GM12801 (cell line): ENCODE results near the gene TTC4.

ENCODE experiments used
- TF ChIP-seq, protein P1 (sequence below): IDR thresholded peaks from one replicate; pipeline ENCODE4 v1.5.1; 2011; ENCODE audit warnings: control low read depth; ENCODE audit not compliant: insufficient read length; ENCODE audit errors: extremely low read depth

TTC4 gene

DNA sequence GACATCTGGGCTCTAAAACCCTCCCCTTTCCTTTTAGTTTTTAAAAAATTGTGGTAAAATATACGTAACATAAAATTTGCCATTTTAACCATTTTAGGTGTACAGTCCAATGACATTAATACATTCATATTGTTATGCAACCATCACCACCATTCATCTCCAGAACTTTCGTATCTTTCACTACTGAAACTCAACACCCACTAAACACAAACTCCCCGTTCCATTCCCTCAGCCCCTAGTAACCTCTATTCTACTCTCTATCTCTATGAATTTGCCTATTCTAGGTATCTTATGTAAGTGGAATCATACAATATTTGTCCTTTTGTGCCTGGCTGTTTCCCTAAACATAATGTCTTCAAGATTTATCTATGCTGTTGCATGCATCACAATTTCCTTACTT lies 19.4 kb upstream of the TTC4 start:
- TF ChIP-seq, protein P1, sequence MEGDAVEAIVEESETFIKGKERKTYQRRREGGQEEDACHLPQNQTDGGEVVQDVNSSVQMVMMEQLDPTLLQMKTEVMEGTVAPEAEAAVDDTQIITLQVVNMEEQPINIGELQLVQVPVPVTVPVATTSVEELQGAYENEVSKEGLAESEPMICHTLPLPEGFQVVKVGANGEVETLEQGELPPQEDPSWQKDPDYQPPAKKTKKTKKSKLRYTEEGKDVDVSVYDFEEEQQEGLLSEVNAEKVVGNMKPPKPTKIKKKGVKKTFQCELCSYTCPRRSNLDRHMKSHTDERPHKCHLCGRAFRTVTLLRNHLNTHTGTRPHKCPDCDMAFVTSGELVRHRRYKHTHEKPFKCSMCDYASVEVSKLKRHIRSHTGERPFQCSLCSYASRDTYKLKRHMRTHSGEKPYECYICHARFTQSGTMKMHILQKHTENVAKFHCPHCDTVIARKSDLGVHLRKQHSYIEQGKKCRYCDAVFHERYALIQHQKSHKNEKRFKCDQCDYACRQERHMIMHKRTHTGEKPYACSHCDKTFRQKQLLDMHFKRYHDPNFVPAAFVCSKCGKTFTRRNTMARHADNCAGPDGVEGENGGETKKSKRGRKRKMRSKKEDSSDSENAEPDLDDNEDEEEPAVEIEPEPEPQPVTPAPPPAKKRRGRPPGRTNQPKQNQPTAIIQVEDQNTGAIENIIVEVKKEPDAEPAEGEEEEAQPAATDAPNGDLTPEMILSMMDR = no peak

DNA sequence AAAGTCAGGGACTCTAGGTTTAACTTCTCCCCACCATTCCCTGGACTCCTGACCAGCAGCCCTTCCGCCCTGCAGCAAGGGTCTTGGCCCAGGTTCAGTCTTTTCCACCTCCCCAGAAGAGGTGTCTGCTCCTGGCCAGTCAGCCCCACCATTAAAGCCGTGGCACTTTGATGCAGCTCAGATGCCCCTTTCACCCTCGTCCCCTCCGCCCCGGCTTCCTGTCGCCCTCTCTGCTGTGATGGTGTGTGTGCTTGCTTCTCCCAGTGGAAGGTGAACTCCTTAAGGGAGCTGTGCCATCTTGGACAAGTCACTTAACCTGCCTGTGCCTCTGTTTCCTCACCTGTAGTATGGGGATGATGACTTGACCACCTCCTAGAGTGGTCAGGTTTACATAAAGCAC lies 17.8 kb upstream of the TTC4 start:
- TF ChIP-seq, protein P1 = no peak

DNA sequence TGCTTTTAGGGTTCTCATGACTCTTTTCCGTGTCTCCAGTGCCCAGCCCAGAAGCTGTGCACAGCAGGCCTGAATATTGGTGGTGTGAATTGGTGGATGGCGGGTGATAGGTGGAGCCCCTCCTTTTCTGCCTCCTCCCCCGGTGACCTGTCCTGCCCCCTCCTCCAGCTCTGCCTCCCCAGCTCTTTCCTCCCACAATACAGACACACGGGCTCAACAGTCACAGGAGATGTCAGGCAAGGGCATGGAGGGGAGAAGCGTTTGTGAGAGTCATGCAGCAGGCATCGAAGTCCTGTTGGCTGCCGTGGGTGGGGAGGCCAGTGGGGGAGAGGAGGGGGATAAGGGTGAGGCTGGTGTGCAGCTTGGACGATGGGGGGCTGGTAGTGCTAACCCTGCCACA lies 17.3 kb upstream of the TTC4 start:
- TF ChIP-seq, protein P1 = no peak

DNA sequence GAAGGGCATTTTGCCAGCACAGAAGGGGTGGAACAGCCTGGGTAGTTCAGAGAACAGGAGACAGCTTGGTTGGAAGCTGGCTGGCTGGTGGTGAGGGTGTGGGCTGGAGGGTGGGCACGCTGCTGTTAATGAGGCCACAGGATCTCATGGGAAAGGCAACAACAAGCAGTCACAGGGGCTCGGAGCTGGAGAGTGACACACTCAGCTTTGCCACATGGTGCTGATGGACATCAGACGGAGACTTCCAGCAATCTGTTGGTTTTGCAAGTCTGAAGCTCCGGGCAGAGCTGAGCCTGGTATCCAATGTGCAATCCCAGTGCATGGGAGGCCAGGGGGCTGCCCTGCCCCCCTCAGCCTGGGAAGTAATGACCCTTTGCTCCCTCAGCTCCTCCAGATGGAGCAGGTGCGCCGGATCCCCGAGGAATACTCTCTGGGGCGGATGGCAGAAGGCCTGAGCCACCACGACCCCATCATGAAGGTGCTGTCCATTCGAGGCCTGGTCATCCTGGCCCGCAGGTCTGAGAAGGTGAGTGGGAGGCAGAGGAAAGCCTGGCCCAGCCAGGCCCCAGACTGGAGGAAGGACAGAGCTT lies 15.6 kb upstream of the TTC4 start:
- TF ChIP-seq, protein P1 = no peak

DNA sequence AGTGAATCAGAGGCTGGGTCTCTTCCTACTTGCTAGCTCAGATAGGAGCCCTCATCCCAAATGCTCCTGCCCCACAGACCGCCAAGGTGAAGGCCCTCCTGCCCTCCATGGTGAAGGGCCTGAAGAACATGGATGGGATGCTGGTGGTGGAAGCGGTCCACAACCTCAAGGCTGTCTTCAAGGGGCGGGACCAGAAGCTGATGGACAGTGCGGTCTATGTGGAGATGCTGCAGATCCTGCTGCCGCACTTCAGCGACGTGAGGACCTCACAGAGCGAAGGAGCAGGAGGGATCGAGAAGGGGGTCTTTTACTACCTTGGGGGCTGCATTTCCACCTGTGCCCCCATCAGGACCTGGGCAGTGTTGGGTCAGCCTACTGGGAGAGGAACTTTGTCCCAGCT lies 14.6 kb upstream of the TTC4 start:
- TF ChIP-seq, protein P1 = no peak

DNA sequence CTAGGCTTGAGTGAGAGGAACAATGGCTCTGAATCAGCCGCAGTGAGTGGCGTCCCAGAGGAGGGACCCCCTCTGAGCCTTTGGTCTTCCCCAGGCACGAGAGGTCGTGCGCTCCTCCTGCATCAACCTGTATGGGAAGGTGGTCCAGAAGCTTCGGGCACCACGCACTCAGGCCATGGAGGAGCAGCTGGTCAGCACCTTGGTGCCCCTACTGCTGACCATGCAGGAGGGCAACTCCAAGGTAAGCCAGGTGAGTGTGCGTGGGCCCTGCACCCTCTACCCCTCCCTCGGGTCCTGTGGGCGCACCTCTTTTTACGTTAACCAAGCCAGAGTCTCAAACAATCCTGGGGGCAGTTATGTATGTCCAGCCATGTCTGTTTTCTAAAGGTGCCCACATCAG lies 13.7 kb upstream of the TTC4 start:
- TF ChIP-seq, protein P1 = no peak

DNA sequence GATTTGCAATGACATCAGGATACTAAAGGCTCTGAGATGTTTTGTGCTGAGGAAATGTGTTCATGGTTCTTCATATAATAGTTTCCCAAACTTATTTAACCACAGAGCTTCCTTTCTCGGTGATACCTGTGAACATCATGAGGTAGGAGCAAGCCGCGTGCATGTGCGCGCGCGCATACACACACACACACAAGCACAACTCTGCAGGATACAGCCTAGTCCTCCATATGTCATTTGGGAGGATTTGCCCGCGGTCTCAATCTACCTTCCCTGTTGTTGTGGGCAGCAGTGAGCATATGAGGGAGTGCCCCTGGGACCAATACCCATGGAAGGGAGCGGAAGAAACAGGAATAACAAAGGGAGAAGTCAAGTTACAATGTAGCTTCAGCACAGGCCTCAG lies 12.2 kb upstream of the TTC4 start:
- TF ChIP-seq, protein P1 = no peak
